Astrocyte (in vitro differentiated cells and primary cell): ENCODE measurements around the gene CLPX. TPM values are rescaled to one million over a fixed set of nuclear protein-coding genes. Genes with fewer than 3 reads are reported as not detected.

Source experiments
- DNase-seq: peaks from one replicate; pipeline ENCODE4 v3.0.0-alpha.2; 2010; ENCODE audit warnings: low read depth
- FAIRE-seq: peaks from 2 replicates; lab custom pipeline; 2011; peaks lifted over from hg19 to GRCh38; lab: Jason Lieb, UNC
- H2AFZ ChIP-seq: 2 replicates; pipeline ENCODE4 v1.6.0; 2012; ENCODE audit warnings: low read depth, low read length, inconsistent platforms
- H3K27ac ChIP-seq: 2 replicates; pipeline ENCODE4 v1.5.1; 2011; ENCODE audit warnings: low read depth, low read length, inconsistent platforms
- H3K27me3 ChIP-seq: 2 replicates; pipeline ENCODE4 v1.6.0; 2011; ENCODE audit warnings: low read length, inconsistent platforms; ENCODE audit not compliant: insufficient read depth
- H3K36me3 ChIP-seq: 2 replicates; pipeline ENCODE4 v1.5.1; 2011; ENCODE audit warnings: low read length, inconsistent platforms; ENCODE audit not compliant: insufficient read depth
- H3K4me1 ChIP-seq: 2 replicates; pipeline ENCODE4 v1.5.1; 2011; ENCODE audit warnings: low read length, inconsistent platforms; ENCODE audit not compliant: insufficient read depth
- H3K4me2 ChIP-seq: 2 replicates; pipeline ENCODE4 v1.6.0; 2012; ENCODE audit warnings: low read length, inconsistent platforms
- H3K4me3 ChIP-seq: 2 replicates; pipeline ENCODE4 v1.5.1; 2011; ENCODE audit warnings: low read depth, mild to moderate bottlenecking, low read length, inconsistent platforms; ENCODE audit not compliant: insufficient read depth
- H3K79me2 ChIP-seq: 2 replicates; pipeline ENCODE4 v1.6.0; 2012; ENCODE audit warnings: mild to moderate bottlenecking, low read length, inconsistent platforms; ENCODE audit not compliant: insufficient read depth
- H3K9ac ChIP-seq: 2 replicates; pipeline ENCODE4 v1.6.0; 2012; ENCODE audit warnings: mild to moderate bottlenecking, low read length, inconsistent platforms
- H3K9me3 ChIP-seq: 2 replicates; pipeline ENCODE4 v1.5.1; 2012; ENCODE audit warnings: low read depth, mild to moderate bottlenecking, low read length, inconsistent platforms; ENCODE audit not compliant: insufficient read depth
- H4K20me1 ChIP-seq: 2 replicates; pipeline ENCODE4 v1.6.0; 2012; ENCODE audit warnings: low read length, inconsistent platforms; ENCODE audit not compliant: insufficient read depth
- H3K27ac Mint-ChIP-seq: one replicate; pipeline ENCODE4 v1.8.0; 2021; ENCODE audit warnings: mild to moderate bottlenecking, mixed read lengths; ENCODE audit not compliant: unreplicated experiment
- H3K27me3 Mint-ChIP-seq: one replicate; pipeline ENCODE4 v1.8.0; 2021; ENCODE audit warnings: low read depth, mixed read lengths; ENCODE audit not compliant: unreplicated experiment
- H3K36me3 Mint-ChIP-seq: one replicate; pipeline ENCODE4 v1.8.0; 2021; ENCODE audit warnings: low read depth, mixed read lengths; ENCODE audit not compliant: unreplicated experiment
- H3K4me1 Mint-ChIP-seq: one replicate; pipeline ENCODE4 v1.8.0; 2021; ENCODE audit warnings: low read depth, mixed read lengths; ENCODE audit not compliant: unreplicated experiment
- H3K4me3 Mint-ChIP-seq: one replicate; pipeline ENCODE4 v1.8.0; 2021; ENCODE audit warnings: mild to moderate bottlenecking, moderate library complexity, mixed read lengths; ENCODE audit not compliant: unreplicated experiment
- H3K9me3 Mint-ChIP-seq: one replicate; pipeline ENCODE4 v1.8.0; 2021; ENCODE audit warnings: mild to moderate bottlenecking, mixed read lengths; ENCODE audit not compliant: unreplicated experiment
- CTCF ChIP-seq: IDR thresholded peaks from 2 replicates; pipeline ENCODE4 v1.5.1; 2011; ENCODE audit warnings: low read depth, mild to moderate bottlenecking, inconsistent platforms, low read length, moderate library complexity; ENCODE audit not compliant: insufficient read depth
- EZH2 ChIP-seq: IDR thresholded peaks from 2 replicates; pipeline ENCODE4 v1.6.1; 2012; ENCODE audit warnings: mild to moderate bottlenecking, low read length, inconsistent platforms; ENCODE audit not compliant: insufficient read depth
- total RNA-seq: library from RNA; stranded (reverse); gene quantifications from 2 replicates; pipeline ENCODE4 v1.2.1, GENCODE V29; 2021

The CLPX gene
- total RNA-seq, 1 donor from 2014 or later = 45.2 TPM

- H3K27me3 Mint-ChIP-seq = peaks cover 22% of the 10 kb centered on the region
- H3K4me1 Mint-ChIP-seq = peaks cover 30% of the 10 kb centered on the region
- no peaks in the 10 kb centered on the region for H3K36me3 Mint-ChIP-seq
- DNase-seq = peak; percentile 10
- H3K27me3 ChIP-seq = peaks cover 7% of the 10 kb centered on the region
- no peaks in the 10 kb centered on the region for H3K9me3 ChIP-seq
- FAIRE-seq = no peak
- peak overlapping the region; percentile 20 for H3K4me2 ChIP-seq
- no peak overlapping the region for H2AFZ ChIP-seq
- no peak overlapping the region for H3K9ac ChIP-seq
- H3K27ac Mint-ChIP-seq = peak overlapping the region; percentile 53
- no peaks in the 10 kb centered on the region for H3K36me3 ChIP-seq
- H3K27ac ChIP-seq = no peak overlapping the region
- no peaks in the 10 kb centered on the region for H3K79me2 ChIP-seq
- H3K9me3 Mint-ChIP-seq = peaks cover 2% of the 10 kb centered on the region
- H3K4me3 ChIP-seq = no peak overlapping the region
- H3K4me1 ChIP-seq = peaks cover 8% of the 10 kb centered on the region
- TF ChIP-seq EZH2 = no peak
- TF ChIP-seq CTCF = no peak
- no peak overlapping the region for H3K4me3 Mint-ChIP-seq
- no peaks in the 10 kb centered on the region for H4K20me1 ChIP-seq
Observed at GRCh38 chr15:65211482-65211982, 26.4 kb upstream of the CLPX start.

DNA sequence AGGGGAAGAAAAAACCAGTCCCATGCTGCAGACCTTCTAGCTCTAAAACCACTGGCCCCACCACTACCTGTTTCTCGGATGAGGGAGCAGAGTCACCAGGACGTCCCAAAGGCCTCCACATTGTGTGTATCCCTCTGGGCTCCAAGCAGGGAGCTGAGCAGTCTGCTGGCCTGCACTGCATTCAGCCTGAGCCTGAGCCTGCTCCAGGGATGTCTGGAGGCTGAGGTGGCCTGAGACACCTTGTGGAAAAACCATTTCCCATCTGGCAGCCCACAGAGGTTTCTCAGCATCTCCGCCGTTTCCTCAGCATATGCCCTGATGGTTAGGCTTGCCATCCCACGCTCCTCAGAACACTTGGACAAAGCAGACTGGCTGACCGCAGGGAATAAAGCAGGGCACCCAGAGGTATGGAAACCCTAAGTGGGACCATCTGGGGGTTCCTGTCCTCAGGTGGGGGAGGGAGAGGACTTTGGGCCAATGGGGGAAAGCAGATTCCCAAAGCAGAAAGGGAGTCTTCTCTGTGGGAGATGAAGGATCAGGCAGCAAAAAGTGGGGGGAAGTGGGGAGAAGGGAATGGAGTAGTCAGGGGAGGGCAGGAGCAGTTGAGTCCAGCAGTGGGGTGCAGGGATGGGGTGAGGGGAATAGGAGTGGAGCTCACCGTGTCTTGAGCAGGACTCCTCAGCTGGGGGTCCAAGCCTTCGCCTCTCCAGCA is 25.8 kb upstream of the CLPX start, which contains the start of gene CILP:
TSS of gene CILP (minus strand) at position 704 of the 712 bp plus-strand sequence. CDS start 1,718 bp downstream, outside the sequence.
- Histone ChIP-seq H3K4me2 (peak within 1 kb of the TSS; percentile 20), H3K27me3 (peaks cover 7% of the 10 kb centered on the region), H3K9ac (no peak within 1 kb of the TSS), H4K20me1 (no peaks in the 10 kb centered on the region), H3K79me2 (no peaks in the 10 kb centered on the region), H3K36me3 (no peaks in the 10 kb centered on the region), H3K4me1 (peaks cover 8% of the 10 kb centered on the region), H3K4me3 (no peak within 1 kb of the TSS), H3K9me3 (no peaks in the 10 kb centered on the region), H3K27ac (no peak within 1 kb of the TSS), H2AFZ (no peak within 1 kb of the TSS)
- TF ChIP-seq EZH2 (no peak), CTCF (no peak)
- Mint-ChIP-seq H3K27ac (peak within 1 kb of the TSS; percentile 53), H3K36me3 (no peaks in the 10 kb centered on the region), H3K4me1 (peaks cover 30% of the 10 kb centered on the region), H3K4me3 (peak within 1 kb of the TSS; percentile 45), H3K27me3 (peaks cover 25% of the 10 kb centered on the region), H3K9me3 (peaks cover 2% of the 10 kb centered on the region)
- DNase-seq = no peak
- FAIRE-seq = no peak
